HG02884 (cell line): ENCODE measurements around the gene CARD14.
"Not testable (repeated sequence)": the region's sequence is repeated elsewhere in the genome, so short reads cannot be mapped to it uniquely, and the experiment has no call there.

ENCODE experiments used
- ATAC-seq: cut with Tn5 transposase; IDR thresholded peaks from one replicate; pipeline ENCODE4 v1.9.1; 2021; ENCODE audit warnings: mild to moderate bottlenecking, moderate library complexity; ENCODE audit not compliant: unreplicated experiment

Gene CARD14

GRCh38 chr17:80223142-80223815, 53.4 kb downstream of the CARD14 start:
- no peak for ATAC-seq

- ATAC-seq: no peak
Measured at GRCh38 chr17:80223838-80224497, 54.1 kb downstream of the CARD14 start.

- no peak for ATAC-seq
Measured at GRCh38 chr17:80224683-80225082, 54.9 kb downstream of the CARD14 start.

GRCh38 chr17:80225230-80225629, 55.4 kb downstream of the CARD14 start:
- ATAC-seq: no peak

GRCh38 chr17:80227156-80227555, 57.3 kb downstream of the CARD14 start:
- ATAC-seq: no peak

GRCh38 chr17:80227666-80228065, 57.8 kb downstream of the CARD14 start:
- no peak for ATAC-seq

- ATAC-seq: no peak
Measured at GRCh38 chr17:80228477-80228876, 58.6 kb downstream of the CARD14 start.

- no peak for ATAC-seq
Measured at GRCh38 chr17:80229011-80229410, 59.2 kb downstream of the CARD14 start.

GRCh38 chr17:80232438-80232837, 62.6 kb downstream of the CARD14 start:
- ATAC-seq: no peak

- no peak for ATAC-seq
Measured at GRCh38 chr17:80233202-80233601, 63.4 kb downstream of the CARD14 start.

GRCh38 chr17:80236911-80237310, 67.1 kb downstream of the CARD14 start:
- no peak for ATAC-seq

- ATAC-seq: no peak
Measured at GRCh38 chr17:80237386-80237785, 67.6 kb downstream of the CARD14 start.

- ATAC-seq: no peak
Measured at GRCh38 chr17:80242505-80242904, 72.7 kb downstream of the CARD14 start.

- no peak for ATAC-seq
Measured at GRCh38 chr17:80243526-80244433, 74.0 kb downstream of the CARD14 start.

- ATAC-seq: not testable (repeated sequence)
Measured at GRCh38 chr17:80244448-80244847, 74.6 kb downstream of the CARD14 start.

- no peak for ATAC-seq
Measured at GRCh38 chr17:80244871-80245509, 75.2 kb downstream of the CARD14 start.

GRCh38 chr17:80245566-80246265, 75.9 kb downstream of the CARD14 start:
- no peak for ATAC-seq

GRCh38 chr17:80246266-80246681, 76.4 kb downstream of the CARD14 start:
- ATAC-seq: no peak

GRCh38 chr17:80246726-80247125, 76.9 kb downstream of the CARD14 start:
- no peak for ATAC-seq

- ATAC-seq: no peak
Measured at GRCh38 chr17:80247561-80247960, 77.7 kb downstream of the CARD14 start.
